Smooth muscle cell of the brain vasculature (primary cell): ENCODE data around the gene ATXN7L2.

ENCODE experiments used
- DNase-seq: peaks from one replicate; pipeline ENCODE4 v3.0.0-alpha.2; 2012; ENCODE audit warnings: low read depth, low spot score

ATXN7L2 gene

DNA sequence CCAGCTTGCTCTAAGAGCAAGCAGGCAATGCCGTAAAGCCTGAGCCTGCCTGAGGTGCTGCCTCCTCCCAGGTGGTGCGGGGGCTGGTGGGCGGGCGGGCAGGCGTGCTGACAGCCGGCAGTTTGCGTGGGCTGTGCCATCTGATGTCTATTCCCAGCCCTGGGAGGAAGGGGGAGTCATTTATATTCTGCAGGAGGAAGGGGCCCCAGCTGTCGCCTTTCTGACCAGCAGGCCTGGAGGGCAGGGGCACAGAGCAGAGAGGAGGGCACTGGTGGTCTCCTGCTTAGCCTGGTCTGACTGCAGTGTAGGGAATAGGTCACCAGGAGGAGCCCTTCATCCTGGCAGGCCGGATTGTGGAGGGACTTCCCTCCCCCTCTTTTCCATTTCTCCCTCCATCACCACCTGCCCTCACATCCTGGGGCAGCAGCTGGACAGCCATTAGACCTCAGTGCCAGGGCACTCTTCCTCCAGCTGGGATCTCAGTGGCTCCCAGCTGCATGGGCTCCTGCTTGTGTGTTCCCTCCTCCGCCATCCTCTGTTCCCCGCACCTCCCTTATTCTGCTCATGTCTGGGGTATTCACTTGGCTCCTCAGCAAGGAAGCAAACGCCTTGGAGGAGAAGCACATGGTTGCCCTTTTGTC, 14.6 kb downstream of the ATXN7L2 start:
- no peak for DNase-seq

DNA sequence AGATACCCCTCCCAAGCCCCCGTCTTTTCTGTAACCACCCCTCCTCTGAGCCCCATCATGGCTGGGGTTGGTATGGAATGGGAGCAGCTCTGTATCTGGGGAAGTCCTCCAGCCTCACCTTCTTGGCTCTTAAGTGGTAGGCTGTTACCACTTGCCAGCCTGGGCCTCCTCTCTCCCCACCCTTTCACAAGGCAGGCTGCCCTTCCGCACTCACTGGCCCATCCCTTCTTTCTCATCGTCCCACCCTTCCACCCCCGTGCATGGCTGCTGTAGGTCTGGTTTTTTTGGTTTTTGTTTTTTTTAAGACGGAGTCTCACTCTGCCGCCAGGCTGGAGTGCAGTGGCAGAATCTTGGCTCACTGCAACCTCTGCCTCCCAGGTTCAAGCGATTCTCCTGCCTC, 15.4 kb downstream of the ATXN7L2 start:
- DNase-seq, result no peak

DNA sequence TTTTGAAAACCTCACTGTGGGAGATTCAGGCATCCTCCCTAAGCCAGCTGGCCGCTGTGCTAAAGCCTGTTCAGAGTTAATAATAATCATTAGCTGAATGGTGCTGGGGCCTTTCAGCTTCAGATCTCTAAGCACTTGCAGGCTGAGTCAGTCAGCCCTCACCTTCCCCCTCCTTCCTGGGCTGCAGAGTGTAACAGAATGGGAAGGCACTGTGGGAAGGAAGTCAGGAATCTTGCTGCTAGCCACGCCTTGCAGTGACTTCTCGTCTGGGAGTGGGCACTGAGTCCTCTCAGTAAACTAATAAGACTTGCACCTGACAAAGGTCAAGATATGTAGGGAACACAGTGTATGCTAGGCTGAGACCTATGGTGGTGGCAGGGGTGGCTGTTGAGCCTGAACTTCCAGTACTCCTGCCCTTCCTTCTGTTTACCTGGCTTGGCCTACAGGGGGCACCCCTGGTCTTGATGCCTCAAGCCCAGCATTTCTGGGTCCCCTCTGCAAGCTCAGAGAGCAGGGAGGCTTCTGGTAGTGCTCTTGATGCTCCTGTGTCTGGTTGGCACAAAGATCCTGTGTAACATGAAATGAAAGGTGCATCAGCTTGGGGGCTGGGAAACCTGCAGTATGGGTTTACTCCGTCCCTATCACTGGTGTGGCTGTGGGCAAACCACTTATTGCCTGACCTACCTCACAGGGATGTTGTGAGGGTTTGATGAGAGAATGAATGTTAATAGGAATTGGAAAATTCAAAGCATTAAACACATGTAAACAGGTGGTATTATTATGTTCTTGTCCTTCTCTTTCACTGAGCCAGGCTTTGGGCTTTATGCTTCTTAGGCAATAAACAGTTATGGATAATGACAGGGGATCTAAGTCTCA, 16.2 kb downstream of the ATXN7L2 start:
- DNase-seq, result no peak

DNA sequence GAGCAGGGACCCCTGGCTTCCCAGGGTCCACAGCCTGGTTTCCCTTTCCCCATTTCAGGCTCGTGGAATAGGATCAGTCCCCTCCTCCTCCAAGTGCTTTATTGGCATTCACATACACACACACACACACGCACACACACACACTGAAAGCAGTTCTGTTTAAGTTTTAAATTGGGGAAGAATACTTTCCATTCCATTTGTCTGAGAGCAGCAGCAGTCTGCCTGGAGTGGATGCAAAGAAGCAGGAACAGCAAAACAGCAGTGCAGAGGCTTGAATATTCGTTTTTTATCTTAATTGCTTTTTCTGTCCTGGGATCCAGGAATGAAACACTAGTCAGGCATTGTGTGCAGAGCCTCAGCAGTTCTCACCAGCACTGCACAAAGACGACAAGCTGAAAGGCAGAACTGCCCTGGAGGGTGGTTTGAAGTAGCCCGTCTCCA, 17.3 kb downstream of the ATXN7L2 start:
- DNase-seq, result no peak

DNA sequence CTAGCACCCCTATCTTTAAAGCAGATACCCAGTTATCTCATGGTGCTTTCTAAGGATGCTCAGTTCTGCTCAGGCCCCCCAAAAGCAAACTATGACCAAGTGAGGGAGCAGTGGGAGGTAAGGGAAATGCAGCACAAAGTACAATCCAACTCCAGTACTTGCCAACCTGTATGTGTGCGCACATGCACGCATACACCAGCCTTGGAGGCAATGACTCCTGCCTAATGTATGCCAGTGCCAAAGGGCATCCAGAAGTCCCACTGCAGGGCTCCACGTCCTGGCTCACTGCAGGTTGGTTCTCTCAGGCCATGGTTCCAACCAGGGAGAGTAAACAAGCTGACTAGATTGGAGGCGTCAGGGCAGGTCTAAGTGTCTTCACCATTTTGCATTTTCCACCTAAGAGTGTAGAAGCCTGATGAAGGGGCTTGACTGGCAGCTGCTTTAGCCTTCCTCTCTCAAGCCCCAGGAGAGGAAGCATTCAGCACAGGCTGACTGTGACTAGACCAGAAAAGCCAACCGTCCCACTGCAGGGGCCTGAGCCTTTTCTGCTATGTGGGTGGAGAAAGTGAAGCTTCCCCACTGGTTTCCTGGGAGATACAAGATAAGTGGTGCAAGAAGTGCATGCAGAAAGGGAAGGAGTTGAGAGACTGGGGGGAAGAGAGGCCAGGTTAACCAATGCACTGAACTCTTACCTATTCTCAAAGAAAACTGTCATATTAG, 18.1 kb downstream of the ATXN7L2 start:
- DNase-seq, result no peak

DNA sequence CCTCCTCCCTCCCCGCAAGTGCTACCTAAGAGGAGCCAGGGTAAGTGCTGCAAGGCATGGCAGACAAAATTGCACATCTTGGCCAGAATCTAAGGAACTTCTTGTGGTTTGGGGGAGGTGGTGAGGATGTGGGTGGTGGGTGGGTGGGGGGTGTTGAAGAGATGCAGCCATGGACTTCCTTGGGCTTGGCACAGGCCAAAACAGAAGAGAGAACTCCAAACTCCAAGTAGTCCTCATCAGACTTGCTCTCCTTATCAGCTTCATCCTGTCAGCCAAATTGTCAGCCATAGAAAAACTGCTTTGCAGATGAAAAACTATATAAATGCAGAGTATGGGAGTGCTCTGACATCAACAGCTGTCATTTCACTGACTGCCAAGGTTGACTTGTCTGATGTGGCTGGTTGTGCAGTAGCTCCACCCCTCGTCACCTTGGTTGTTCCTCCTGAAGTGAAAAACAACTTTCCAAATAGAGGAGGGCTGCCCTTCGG, 18.7 kb downstream of the ATXN7L2 start:
- no peak for DNase-seq

DNA sequence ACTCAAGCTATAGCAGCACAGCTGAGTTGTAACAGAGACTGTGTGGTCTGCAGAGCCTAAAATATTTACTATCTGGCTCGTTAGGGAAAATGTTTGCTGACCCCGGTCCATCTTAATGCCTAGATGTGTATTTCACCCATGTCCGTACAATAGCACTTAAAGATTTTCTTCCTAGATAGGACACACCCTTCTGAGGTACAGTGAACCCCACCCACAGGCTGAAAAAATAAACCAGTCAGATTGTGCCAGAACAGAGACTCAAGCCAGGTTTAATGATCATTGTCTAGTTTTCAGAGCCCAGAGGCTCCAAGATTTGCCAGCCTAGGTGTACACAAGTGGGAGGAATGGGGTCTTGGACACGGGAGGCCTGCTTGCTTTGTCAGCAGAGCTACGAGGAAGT, 20.2 kb downstream of the ATXN7L2 start:
- no peak for DNase-seq

DNA sequence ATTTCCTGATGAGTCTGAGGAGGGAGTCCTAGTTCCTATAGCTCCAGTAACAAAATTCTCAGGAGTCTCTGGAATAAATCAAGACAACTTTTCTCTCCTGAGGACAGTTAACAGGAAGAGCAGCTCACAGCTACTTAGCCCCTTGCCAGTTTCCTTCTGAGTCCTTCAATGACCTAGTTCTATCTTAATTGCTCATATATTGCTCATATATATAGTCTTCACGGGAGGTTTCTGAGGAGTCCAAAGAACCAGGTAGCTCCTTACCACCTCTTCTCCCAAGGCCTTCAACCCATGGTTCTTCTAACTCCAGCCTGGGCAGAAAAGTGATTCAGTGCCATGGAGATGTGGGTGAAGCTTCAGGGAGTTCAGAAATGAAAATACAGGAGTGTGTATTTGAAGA, 21.3 kb downstream of the ATXN7L2 start:
- DNase-seq, result no peak

DNA sequence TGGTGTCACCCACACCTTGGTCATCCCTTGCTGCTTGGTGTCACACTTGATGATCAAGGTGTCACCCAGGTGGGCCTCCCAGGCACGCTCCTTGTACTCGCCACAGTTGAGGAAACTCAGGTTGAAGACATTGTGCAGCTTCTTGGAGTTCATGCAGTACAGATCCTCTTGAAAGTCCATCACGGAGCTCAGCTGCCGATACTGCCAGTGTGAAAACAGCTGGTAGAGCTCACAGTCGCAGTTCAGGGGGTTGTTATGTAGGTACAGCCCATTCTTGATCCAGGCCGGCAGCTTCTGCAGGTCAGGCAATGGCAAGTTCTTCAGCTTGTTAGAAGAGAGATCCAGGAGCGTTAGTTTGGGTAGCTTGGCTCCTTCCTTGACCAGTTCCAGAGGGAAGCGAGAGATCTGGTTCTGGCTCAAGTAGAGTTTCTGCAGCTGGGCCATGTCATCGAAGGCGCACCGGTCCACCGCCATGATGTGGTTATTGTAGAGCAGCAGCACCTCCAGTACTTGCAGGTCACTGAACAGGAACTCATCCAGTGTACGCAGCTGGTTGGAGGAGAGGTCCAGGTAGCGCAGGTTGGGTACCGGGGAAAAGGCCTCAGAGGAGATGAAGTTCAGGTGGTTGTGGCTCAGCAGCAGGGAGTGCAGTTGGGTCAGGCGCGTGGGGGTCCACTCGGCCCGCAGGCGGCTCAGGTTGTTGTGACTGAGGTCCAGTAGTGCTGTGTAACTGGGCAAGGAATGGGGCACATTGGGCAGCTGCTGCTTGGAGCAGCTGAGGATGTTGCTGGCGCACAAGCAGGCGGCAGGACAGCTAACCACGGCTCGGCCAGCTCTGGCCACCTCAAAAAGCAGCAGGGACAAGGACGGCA, 24.5 kb downstream of the ATXN7L2 start:
- DNase-seq, result no peak

DNA sequence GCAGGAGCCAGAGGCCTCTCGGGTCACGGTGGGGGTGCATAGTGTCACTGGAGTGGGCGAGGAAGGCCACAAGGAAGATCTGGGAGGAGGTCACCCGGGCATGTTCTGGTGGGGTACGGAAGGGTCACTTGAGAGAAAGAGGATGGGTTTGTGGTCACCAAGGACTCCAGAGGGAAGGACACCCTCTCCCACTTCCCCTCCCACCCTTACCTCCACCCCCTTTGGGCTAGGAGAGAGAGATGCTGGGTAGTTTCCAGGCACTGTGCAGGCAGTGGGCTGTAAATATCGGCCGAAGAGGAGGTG, 25.1 kb downstream of the ATXN7L2 start:
- no peak for DNase-seq

DNA sequence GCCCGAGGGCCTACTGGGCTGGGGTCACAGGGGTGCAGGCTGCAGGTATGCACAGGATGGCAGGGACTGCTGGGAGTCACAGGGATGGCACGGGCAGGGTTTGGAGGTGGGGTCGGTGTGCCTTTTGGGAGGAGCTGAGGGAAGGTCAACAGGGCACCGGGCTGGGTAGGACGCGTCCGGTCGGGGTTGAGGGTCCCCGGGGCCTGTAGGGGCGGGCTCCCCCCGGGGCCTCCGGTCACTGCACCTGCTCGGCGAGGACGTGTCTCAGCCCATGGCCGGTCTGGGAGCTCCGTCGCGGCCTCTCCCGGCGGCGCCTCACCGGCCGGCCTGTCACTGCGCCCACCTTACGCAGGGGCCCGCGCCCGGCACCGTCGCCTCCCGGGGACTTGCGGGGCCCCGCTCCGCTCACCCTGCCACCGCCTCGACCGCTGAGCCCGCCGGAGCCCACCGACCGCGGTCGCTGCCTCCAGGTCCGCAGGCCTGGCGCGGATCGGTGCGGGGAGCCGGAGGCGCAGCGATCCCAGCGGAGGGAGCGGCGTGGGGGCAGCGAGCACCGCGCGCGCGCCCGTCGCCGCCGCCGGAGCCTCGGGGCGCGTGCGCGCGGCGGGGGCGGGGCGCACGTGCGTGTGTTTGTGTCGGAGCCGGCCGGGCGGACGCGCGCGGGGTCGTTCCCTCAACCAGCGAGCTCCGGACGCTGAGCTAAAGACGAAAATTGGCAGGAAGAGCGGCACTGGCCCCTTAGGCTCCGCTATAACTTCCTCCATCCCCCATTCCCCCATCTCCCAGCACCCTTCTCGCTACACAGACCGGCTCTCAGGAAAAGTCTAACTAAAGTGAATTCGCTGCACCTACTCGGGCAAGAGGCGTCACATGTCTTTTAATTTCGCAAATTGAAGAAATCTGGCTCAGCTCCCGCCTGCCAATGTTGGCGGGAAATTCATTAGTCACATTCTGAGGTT, 25.8 kb downstream of the ATXN7L2 start, which contains the start of gene AMIGO1:
AMIGO1 (minus strand) TSS at position 552 of the 959 bp plus-strand sequence. CDS start 815 bp downstream, outside the sequence.
- DNase-seq, result no peak

DNA sequence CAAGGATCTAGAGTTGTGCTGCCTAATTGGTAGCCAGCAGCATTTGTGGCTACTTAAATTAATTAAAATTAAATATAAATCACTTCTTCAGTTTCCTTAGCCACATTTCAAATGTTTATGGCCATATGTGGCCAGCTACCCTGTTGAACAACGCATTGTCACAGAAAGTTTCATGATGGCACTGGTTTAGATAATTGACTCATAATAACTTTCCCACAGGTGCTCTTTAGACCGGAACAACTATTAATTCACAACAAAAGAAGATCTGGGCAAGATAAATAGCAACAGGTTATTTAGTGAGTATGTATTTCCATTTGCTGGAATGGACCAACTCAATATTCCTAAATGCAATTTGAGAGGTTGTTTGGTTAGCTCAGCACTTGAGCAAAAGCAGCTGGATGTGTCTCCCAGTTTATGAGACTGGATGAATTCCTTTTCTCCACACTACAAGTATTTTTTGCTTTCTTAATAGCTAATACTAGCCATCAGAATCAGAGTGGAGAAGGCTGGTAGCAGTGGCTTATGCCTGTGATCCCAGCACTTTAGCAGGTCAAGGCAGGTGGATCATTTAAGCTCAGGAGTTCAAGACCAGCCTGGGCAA, 29.5 kb downstream of the ATXN7L2 start:
- DNase-seq, result no peak

DNA sequence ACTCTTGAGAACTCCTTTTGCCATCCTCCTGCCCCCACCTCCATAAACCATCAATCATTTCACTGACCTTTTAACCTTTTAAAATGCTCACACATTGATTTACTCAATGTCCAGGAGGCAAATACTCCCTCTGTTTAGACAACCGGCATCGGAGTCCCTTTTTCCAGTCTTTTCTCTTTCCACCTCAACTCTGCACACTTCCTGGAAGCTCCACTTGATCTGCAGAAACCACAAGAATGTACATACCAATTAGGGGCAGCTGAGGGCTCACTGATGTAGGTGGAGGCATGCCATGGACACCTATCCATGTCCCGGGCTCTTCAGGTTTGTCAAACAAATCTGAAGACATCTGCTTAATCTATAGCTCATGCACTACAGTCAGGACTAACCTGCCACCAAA, 31.1 kb downstream of the ATXN7L2 start:
- no peak for DNase-seq

DNA sequence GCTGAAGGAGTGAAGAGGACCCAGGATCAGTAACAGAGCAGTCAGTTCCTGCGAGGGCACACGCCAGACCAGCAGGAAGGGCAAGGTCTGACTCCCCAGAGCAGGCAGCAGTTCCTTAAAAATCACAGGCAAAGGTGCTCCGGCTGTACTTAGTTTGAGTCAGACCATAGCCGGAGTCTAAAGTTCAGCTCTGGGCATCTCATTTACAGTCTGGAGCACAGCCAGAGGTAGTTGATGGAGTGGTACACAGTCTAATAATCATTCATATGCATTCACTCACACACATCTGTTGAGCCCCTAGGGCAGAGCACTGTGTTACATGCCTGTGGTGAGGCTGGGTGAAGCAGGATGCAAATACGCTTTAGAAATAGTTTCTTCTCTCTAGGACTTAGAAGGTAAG, 33.2 kb downstream of the ATXN7L2 start:
- DNase-seq, result no peak

DNA sequence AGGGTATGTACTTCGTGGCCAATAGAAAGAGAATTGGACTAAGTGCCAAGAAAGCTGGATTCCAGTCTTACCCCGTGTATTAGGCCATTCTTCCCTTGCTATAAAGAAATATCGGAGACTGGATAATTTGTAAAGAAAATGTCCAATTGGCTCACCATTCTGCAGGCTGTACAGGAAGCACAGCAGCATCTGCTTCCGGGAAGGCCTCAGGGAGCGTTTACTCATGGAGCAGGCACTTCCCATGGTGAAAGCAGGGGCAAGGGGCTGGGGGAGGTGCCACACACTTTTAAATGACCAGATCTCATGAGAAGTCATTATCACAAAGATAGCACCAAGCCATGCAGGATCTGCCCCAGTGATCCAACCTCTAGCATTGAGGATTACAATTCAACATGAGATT, 33.6 kb downstream of the ATXN7L2 start:
- no peak for DNase-seq

DNA sequence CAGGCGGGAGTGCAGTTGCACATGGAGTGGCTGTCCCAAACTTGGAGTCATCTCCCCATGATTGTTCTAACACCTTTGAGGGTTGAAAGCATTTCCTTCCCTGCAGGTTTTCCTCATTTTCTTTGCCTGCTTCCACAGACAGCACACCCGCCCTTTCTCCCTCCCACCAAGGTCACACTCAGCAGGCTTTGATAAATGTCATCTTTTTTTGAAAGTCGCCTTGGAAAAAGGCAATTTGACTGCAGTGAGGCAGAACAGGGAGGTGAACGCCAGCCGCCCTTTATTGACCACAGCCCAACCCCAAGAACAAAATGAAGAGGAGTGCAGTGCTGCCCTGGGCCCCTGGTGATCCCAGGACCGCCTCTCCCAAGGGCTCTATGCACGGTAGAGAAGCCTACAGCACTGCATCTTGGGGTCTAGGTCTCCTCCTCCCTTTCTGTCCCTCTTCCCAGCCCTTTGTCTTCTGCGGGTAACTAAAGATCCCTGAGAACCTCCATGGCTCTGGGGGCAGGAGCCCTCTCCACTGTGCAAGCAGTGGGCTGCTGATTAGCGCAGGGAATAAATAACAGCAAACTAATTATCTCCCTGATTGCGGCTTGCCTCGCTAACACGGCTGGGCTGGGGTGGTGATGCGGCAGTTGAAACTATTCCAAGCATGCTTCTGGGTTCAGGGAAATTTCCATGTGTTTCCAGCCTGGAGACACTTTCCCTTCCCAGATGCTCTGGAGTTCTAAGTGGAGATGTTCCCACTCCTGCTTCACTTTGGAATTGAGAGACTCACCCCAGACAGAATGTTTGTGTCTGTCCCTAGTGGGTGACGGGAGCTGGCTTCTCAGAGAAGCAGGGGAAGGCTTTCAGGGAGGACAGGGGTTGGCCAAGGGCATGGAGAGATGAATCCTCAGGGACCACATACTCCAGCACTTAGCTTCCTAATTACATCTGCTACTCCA, 37.6 kb downstream of the ATXN7L2 start:
- no peak for DNase-seq

DNA sequence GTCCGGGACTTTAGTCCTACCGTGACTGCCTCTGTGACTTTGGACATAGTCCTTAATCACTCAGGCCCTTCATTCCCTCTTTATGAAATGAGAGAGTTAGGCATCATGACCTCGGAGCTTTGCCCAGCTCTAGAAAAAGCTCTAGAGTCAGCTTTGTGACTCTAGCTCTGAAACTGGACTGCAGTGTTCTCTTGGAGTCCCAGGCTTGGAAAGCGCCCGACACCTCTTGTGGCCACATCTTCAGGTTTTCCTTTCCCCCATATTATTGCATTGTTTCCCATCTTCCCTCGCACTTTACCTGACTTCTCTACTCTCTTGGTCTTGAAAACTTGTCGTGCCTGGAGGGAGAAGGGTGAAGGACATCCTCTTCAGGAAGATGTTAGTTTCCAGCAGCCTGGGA, 38.3 kb downstream of the ATXN7L2 start:
- no peak for DNase-seq

DNA sequence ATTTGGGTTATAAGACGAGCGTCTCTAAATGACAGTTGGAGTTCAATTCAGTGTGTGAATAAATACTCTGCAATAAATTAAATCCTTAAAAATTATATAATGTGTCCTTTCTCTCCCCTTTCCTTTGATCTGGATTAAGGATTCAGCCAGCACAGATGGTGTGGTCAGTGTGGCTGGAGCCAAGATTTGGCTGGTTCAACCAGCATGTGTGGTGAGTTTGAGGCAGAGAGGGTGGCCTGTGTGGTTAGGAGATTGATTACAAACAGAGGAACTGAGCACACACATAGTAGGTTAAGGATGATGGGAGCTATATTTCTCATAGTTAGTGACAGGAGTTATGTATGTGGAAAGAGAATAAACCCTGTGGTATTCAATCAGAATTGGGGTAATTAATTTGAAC, 40.0 kb downstream of the ATXN7L2 start:
- no peak for DNase-seq
